H1 (cell line): Measurements from ENCODE around the gene OXSM. TPM values are rescaled to one million over a fixed set of nuclear protein-coding genes. Genes with fewer than 3 reads are reported as not detected.

Experiments
- CTCF ChIA-PET: fragments of 300-600 bp; sonication (Branson Sonifier 250); formaldehyde crosslinking; loops from one replicate; lab custom pipeline; 2021; ENCODE audit not compliant: partially characterized antibody; lab: Charles Lee
- POLR2A ChIA-PET: fragments of 300-600 bp; sonication (Branson Sonifier 250); formaldehyde crosslinking; loops from one replicate; lab custom pipeline; 2021; ENCODE audit warnings: inconsistent platforms; ENCODE audit not compliant: partially characterized antibody; lab: Charles Lee
- DNase-seq, 2 experiments: peaks; one replicate each; pipeline versions ENCODE4 v3.0.0 to v3.0.0-alpha.2; 2010 to 2022; ENCODE audit warnings: low spot score in 2 of 2, low read depth in 1 of 2, mixed read lengths in 1 of 2
- FAIRE-seq: peaks from 2 replicates; lab custom pipeline; 2011; peaks lifted over from hg19 to GRCh38; lab: Jason Lieb, UNC
- H2AFZ ChIP-seq: 2 replicates; pipeline ENCODE4 v1.8.1; 2012; ENCODE audit warnings: low read length, inconsistent platforms
- H2AK5ac ChIP-seq: 2 replicates; pipeline ENCODE4 v1.6.1; 2013; ENCODE audit warnings: low read depth, low read length
- H2BK120ac ChIP-seq: replicated peaks from 2 replicates; pipeline ENCODE3; 2013; ENCODE audit warnings: low read depth, low read length, inconsistent platforms
- H2BK12ac ChIP-seq: 2 replicates; pipeline ENCODE4 v1.6.1; 2013; ENCODE audit warnings: low read depth, low read length
- H2BK15ac ChIP-seq: 2 replicates; pipeline ENCODE4 v1.6.1; 2013; ENCODE audit warnings: low read length
- H2BK20ac ChIP-seq: 2 replicates; pipeline ENCODE4 v1.6.1; 2013; ENCODE audit warnings: low read length
- H2BK5ac ChIP-seq: 2 replicates; pipeline ENCODE4 v1.6.1; 2013; ENCODE audit warnings: low read depth, low read length
- H3K14ac ChIP-seq: 2 replicates; pipeline ENCODE4 v1.6.1; 2013; ENCODE audit warnings: inconsistent platforms; ENCODE audit not compliant: insufficient read length
- H3K18ac ChIP-seq: 2 replicates; pipeline ENCODE4 v1.6.1; 2013; ENCODE audit warnings: low read length; ENCODE audit errors: extremely low read depth
- H3K23ac ChIP-seq: 2 replicates; pipeline ENCODE4 v1.6.1; 2013; ENCODE audit warnings: inconsistent platforms; ENCODE audit not compliant: insufficient read length
- H3K23me2 ChIP-seq: 2 replicates; pipeline ENCODE4 v1.6.1; 2013; ENCODE audit warnings: low read depth, low read length
- H3K27ac ChIP-seq: 2 replicates; pipeline ENCODE4 v1.6.1; 2011; ENCODE audit warnings: low read depth, low read length, inconsistent platforms
- H3K27me3 ChIP-seq, 4 experiments: replicated peaks in 1 of 4; 1 replicate in 1 of 4; 2 replicates in 3 of 4; pipeline versions ENCODE4 v1.6.1 to v1.8.1; 2011 to 2013; ENCODE audit warnings: low read length in 3 of 4, mild to moderate bottlenecking in 3 of 4, inconsistent platforms in 2 of 4, mixed read lengths in 2 of 4, moderate library complexity in 1 of 4; ENCODE audit not compliant: control insufficient read depth in 3 of 4, insufficient read depth in 3 of 4; ENCODE audit errors: extremely low read depth in 1 of 4
- H3K36me3 ChIP-seq, 4 experiments: 2 replicates each; pipeline versions ENCODE4 v1.6.1 to v1.8.1; 2011 to 2013; ENCODE audit warnings: mild to moderate bottlenecking in 4 of 4, low read length in 3 of 4, moderate library complexity in 2 of 4, control low read depth in 1 of 4, inconsistent platforms in 1 of 4; ENCODE audit not compliant: insufficient read depth in 4 of 4, control insufficient read depth in 2 of 4
- H3K4ac ChIP-seq: replicated peaks from 2 replicates; pipeline ENCODE3; 2013; ENCODE audit warnings: low read length, low read depth, mixed read lengths, inconsistent platforms; ENCODE audit not compliant: insufficient read length
- H3K4me1 ChIP-seq, 4 experiments: replicated peaks in 1 of 4; 1 replicate in 1 of 4; 2 replicates in 3 of 4; pipeline versions ENCODE4 v1.6.1 to v1.8.1; 2011 to 2013; ENCODE audit warnings: low read length in 3 of 4, inconsistent platforms in 2 of 4, mixed read lengths in 1 of 4; ENCODE audit not compliant: insufficient read depth in 4 of 4, control insufficient read depth in 3 of 4
- H3K4me2 ChIP-seq, 2 experiments: 2 replicates each; pipeline versions ENCODE4 v1.6.1 to v1.8.1; 2011 to 2013; ENCODE audit warnings: low read depth in 2 of 2, low read length in 2 of 2, control low read depth in 1 of 2, inconsistent platforms in 1 of 2, mild to moderate bottlenecking in 1 of 2; ENCODE audit not compliant: insufficient read depth in 1 of 2
- H3K4me3 ChIP-seq, 4 experiments: fragments of 200-600, 300-600 bp in 1 of 4; sonication (generic), shearing (Covaris generic), sonication (Bioruptor Twin) in 1 of 4; 2 replicates each; pipeline versions ENCODE4 v1.5.1 to v1.8.1; 2011 to 2016; ENCODE audit warnings: low read length in 4 of 4, low read depth in 3 of 4, control low read depth in 2 of 4, inconsistent platforms in 2 of 4, mild to moderate bottlenecking in 2 of 4, mixed read lengths in 1 of 4, moderate library complexity in 1 of 4; ENCODE audit not compliant: insufficient read depth in 2 of 4; ENCODE audit errors: extremely low read depth in 1 of 4
- H3K56ac ChIP-seq: replicated peaks from 2 replicates; pipeline ENCODE3; 2013; ENCODE audit warnings: low read depth, mild to moderate bottlenecking, mixed read lengths, low read length, inconsistent platforms; ENCODE audit not compliant: insufficient read length
- H3K79me1 ChIP-seq: 2 replicates; pipeline ENCODE4 v1.6.1; 2013; ENCODE audit warnings: low read depth, low read length, control low read depth
- H3K79me2 ChIP-seq, 2 experiments: 2 replicates each; pipeline versions ENCODE4 v1.6.1 to v1.8.1; 2012 to 2013; ENCODE audit warnings: low read length in 2 of 2, mild to moderate bottlenecking in 2 of 2, inconsistent platforms in 1 of 2; ENCODE audit not compliant: insufficient read depth in 2 of 2, control insufficient read depth in 1 of 2
- H3K9ac ChIP-seq, 4 experiments: replicated peaks in 1 of 4; 1 replicate in 1 of 4; 2 replicates in 3 of 4; pipeline versions ENCODE4 v1.6.1 to v1.8.1; 2011 to 2013; ENCODE audit warnings: low read depth in 3 of 4, low read length in 3 of 4, control low read depth in 2 of 4, mild to moderate bottlenecking in 2 of 4, moderate library complexity in 2 of 4, inconsistent platforms in 1 of 4; ENCODE audit errors: extremely low read depth in 1 of 4
- H3K9me3 ChIP-seq, 2 experiments: 2 replicates each; pipeline versions ENCODE4 v1.6.1 to v1.8.1; 2012 to 2013; ENCODE audit warnings: mild to moderate bottlenecking in 2 of 2, moderate library complexity in 2 of 2, control low read depth in 1 of 2, inconsistent platforms in 1 of 2, low read depth in 1 of 2, low read length in 1 of 2, mixed read lengths in 1 of 2; ENCODE audit not compliant: insufficient read depth in 2 of 2
- H4K20me1 ChIP-seq, 2 experiments: replicated peaks in 1 of 2; 2 replicates each; pipeline versions ENCODE3 to v1.8.1; 2011 to 2013; ENCODE audit warnings: inconsistent platforms in 2 of 2, low read length in 2 of 2, mild to moderate bottlenecking in 1 of 2; ENCODE audit not compliant: insufficient read depth in 2 of 2, control insufficient read depth in 1 of 2
- H4K5ac ChIP-seq: 2 replicates; pipeline ENCODE4 v1.6.1; 2013; ENCODE audit warnings: low read length, low read depth, mixed read lengths, inconsistent platforms; ENCODE audit not compliant: insufficient read length
- H4K8ac ChIP-seq: 2 replicates; pipeline ENCODE4 v1.8.0; 2013; ENCODE audit warnings: mild to moderate bottlenecking, moderate library complexity, low read length, inconsistent platforms; ENCODE audit not compliant: insufficient read depth; ENCODE audit errors: extremely low read depth
- H4K91ac ChIP-seq: replicated peaks from 2 replicates; pipeline ENCODE3; 2013; ENCODE audit warnings: low read length, mixed read lengths, inconsistent platforms; ENCODE audit not compliant: insufficient read length
- BCL11A ChIP-seq, 2 experiments: IDR thresholded peaks; one replicate each; pipeline ENCODE4 v1.6.1; 2011; ENCODE audit warnings: low read depth in 2 of 2, low read length in 2 of 2, mild to moderate bottlenecking in 2 of 2
- CEBPB ChIP-seq: IDR thresholded peaks from 2 replicates; pipeline ENCODE4 v1.6.1; 2012; ENCODE audit warnings: low read depth, low read length
- CTCF ChIP-seq, 3 experiments: IDR thresholded peaks; 1 replicate in 2 of 3; 2 replicates in 1 of 3; pipeline versions ENCODE4 v1.5.1 to v1.6.1; 2011; ENCODE audit warnings: low read length in 3 of 3, mild to moderate bottlenecking in 3 of 3, inconsistent platforms in 2 of 3, low read depth in 1 of 3, moderate library complexity in 1 of 3; ENCODE audit not compliant: insufficient read depth in 1 of 3; ENCODE audit errors: control extremely low read depth in 1 of 3
- EZH2 ChIP-seq: fragments of 200-600 bp; sonication (generic); IDR thresholded peaks from 2 replicates; pipeline ENCODE4 v1.7.1; 2012; ENCODE audit warnings: low read depth, mild to moderate bottlenecking, moderate library complexity, low read length, inconsistent platforms; ENCODE audit not compliant: severe bottlenecking
- KDM5A ChIP-seq: fragments of 200-600 bp; IDR thresholded peaks from 2 replicates; pipeline ENCODE4 v1.7.1; 2012; ENCODE audit warnings: mild to moderate bottlenecking, low read length, inconsistent platforms, mixed read lengths
- NRF1 ChIP-seq: IDR thresholded peaks from 2 replicates; pipeline ENCODE4 v1.6.1; 2011; ENCODE audit warnings: mild to moderate bottlenecking, low read depth, low read length, improper control_type of control experiment
- SAP30 ChIP-seq: fragments of 300-600 bp; sonication (generic); IDR thresholded peaks from 2 replicates; pipeline ENCODE4 v1.7.1; 2012; ENCODE audit warnings: low read length, moderate library complexity, mild to moderate bottlenecking, inconsistent platforms; ENCODE audit not compliant: insufficient read depth, insufficient replicate concordance
- SIN3A ChIP-seq, 2 experiments: IDR thresholded peaks in 1 of 2; conservative IDR thresholded peaks in 1 of 2; 2 replicates each; pipeline ENCODE4 v1.6.1; 2011 to 2012; ENCODE audit warnings: low read length in 2 of 2, improper control_type of control experiment in 1 of 2, low read depth in 1 of 2, mild to moderate bottlenecking in 1 of 2
- SP4 ChIP-seq: IDR thresholded peaks from 2 replicates; pipeline ENCODE4 v1.6.1; 2012; ENCODE audit warnings: low read length, inconsistent platforms
- SUZ12 ChIP-seq: fragments of 200-600 bp; sonication (generic); IDR thresholded peaks from 2 replicates; pipeline ENCODE4 v1.6.1; 2012; ENCODE audit warnings: mild to moderate bottlenecking, inconsistent platforms, low read length, moderate library complexity, mixed read lengths
- TAF7 ChIP-seq: optimal IDR thresholded peaks from 2 replicates; pipeline ENCODE3; 2011; ENCODE audit warnings: low read depth, mild to moderate bottlenecking, inconsistent platforms, low read length, moderate library complexity, borderline replicate concordance
- WGBS, 2 experiments: shearing (Covaris generic) in 1 of 2; methylation state at CpG; one replicate each; pipeline versions ENCODE4 v1.1.6 to v1.1.7; 2013 to 2015; ENCODE audit warnings: low lambda C conversion rate in 2 of 2, mixed read lengths in 2 of 2, inconsistent platforms in 1 of 2, low coverage in 1 of 2, missing lambda C conversion rate in 1 of 2; ENCODE audit not compliant: insufficient replicate concordance in 2 of 2, insufficient coverage in 1 of 2, insufficient read length in 1 of 2; ENCODE audit errors: extremely low coverage in 1 of 2, missing lambda C conversion rate in 1 of 2; 5-methylcytosine and 5-hydroxymethylcytosine counted together
- polyA plus RNA-seq, 7 experiments: library from polyadenylated mRNA; depleted of rRNA in 3 of 7; stranded (reverse) in 5 of 7; unstranded in 2 of 7; fragments of >200 nt in 5 of 7; fragments of 200-250 nt in 2 of 7; gene quantifications; 1 replicate in 5 of 7; 2 replicates in 1 of 7; 4 replicates in 1 of 7; pipeline versions ENCODE4 v1.2.1 to v1.2.3, GENCODE V29; 2011 to 2013; ENCODE audit warnings: missing spikeins in 2 of 7, mixed read lengths in 2 of 7
- total RNA-seq: library from RNA; stranded (reverse); fragmentation: NEBNext Ultra II Directional; extraction: Animal tissue kit (Norgen Biotek cat#: 25700); gene quantifications from 2 replicates; pipeline ENCODE4 v1.2.1, GENCODE V29; 2021

OXSM gene
- total and polyA plus RNA-seq, 2 of the 8 experiments (the other 6 are each of a cell fraction or from before 2014, with no cell fraction given): 1.3 to 2.2 TPM

- no peak overlapping the region for H3K4ac ChIP-seq
- no peak overlapping the region for H3K4me2 ChIP-seq
- POLR2A ChIA-PET: no interaction called here
- H3K23ac ChIP-seq: no peak overlapping the region
- no peak overlapping the region for H4K8ac ChIP-seq
- H4K5ac ChIP-seq: no peak overlapping the region
- H2BK20ac ChIP-seq: no peak overlapping the region
- no peak overlapping the region for H3K18ac ChIP-seq
- CTCF ChIA-PET: interaction anchor here (0.7 to 1.6 kb wide), 2 partner anchors 83 to 103 kb away, joined by 3 to 7 read pairs; no protein-coding TSS in a partner anchor
- WGBS, 2 experiments: 96% methylated on average over 3 of the region's 3 CpGs; no CpG with 5 or more reads in 1 of the 2 experiments
- H2BK12ac ChIP-seq: no peak overlapping the region
- H4K91ac ChIP-seq: no peak overlapping the region
- no peak overlapping the region for H3K27ac ChIP-seq
- no peak overlapping the region for H3K56ac ChIP-seq
- no peaks in the 10 kb centered on the region for H3K23me2 ChIP-seq
- no peak overlapping the region for H3K14ac ChIP-seq
- H2AFZ ChIP-seq: no peak overlapping the region
- H4K20me1 ChIP-seq: peaks cover 0 to 1% of the 10 kb centered on the region in 2 experiments
- no peaks in the 10 kb centered on the region for H3K79me1 ChIP-seq
- no peaks in the 10 kb centered on the region for H3K79me2 ChIP-seq
- H2BK120ac ChIP-seq: no peak overlapping the region
- peaks cover 0 to 8% (median 3%) of the 10 kb centered on the region in 4 experiments; a peak in 4 of 8 replicates for H3K36me3 ChIP-seq
- H3K9ac ChIP-seq: no peak overlapping the region
- H3K4me1 ChIP-seq: peaks cover 0 to 7% (median 3%) of the 10 kb centered on the region in 4 experiments; a peak in 4 of 7 replicates
- no peak overlapping the region for H3K4me3 ChIP-seq
- no peak overlapping the region for H2BK5ac ChIP-seq
- H2BK15ac ChIP-seq: no peak overlapping the region
- no peak for FAIRE-seq
- no peak overlapping the region for H2AK5ac ChIP-seq
- H3K27me3 ChIP-seq: no peaks in the 10 kb centered on the region
- no peak for DNase-seq
- H3K9me3 ChIP-seq: no peaks in the 10 kb centered on the region
- TF ChIP-seq SP4 (no peak), CEBPB (no peak), EZH2 (no peak), CTCF (IDR thresholded peaks at IDR 0.05; ENCODE audit: control extremely low read depth in 1 of 3, insufficient read depth in 1 of 3, low read depth in 1 of 3, low read length in 3 of 3) (no peak), SUZ12 (no peak), SAP30 (no peak), BCL11A (IDR thresholded peaks at IDR 0.05; ENCODE audit: low read depth in 2 of 2, low read length in 2 of 2) (no peak), TAF7 (no peak), SIN3A (conservative IDR thresholded peaks at IDR 0.05 in 1 of 2, IDR thresholded peaks at IDR 0.05 in 1 of 2; ENCODE audit: low read depth in 1 of 2, low read length in 2 of 2) (no peak), KDM5A (no peak), NRF1 (no peak)
Observed at GRCh38 chr3:25751048-25751447, 38.8 kb upstream of the OXSM start.
